A549 (cell line): ENCODE data around the gene TEPSIN.
"Not testable (repeated sequence)": the region's sequence is repeated elsewhere in the genome, so short reads cannot be mapped to it uniquely, and the experiment has no call there.

Experiments
- CHD2 ChIP-seq: fragments of 150-350 bp; IDR thresholded peaks from 2 replicates; pipeline ENCODE4 v1.6.1; 2014; ENCODE audit warnings: low read length; ENCODE audit not compliant: partially characterized antibody
- E2F6 ChIP-seq: IDR thresholded peaks from 2 replicates; pipeline ENCODE4 v1.6.1; 2012; ENCODE audit warnings: low read depth, borderline replicate concordance
- REST ChIP-seq: fragments of 200-600 bp; sonication (generic); IDR thresholded peaks from 2 replicates; pipeline ENCODE4 v1.6.1; 2016; ENCODE audit warnings: antibody characterized with exemption, mild to moderate bottlenecking, moderate library complexity
- TP53 ChIP-seq: fragments of 250-450 bp; sonication (Bioruptor Pico); IDR thresholded peaks from 2 replicates; pipeline ENCODE4 v1.5.0; 2021; ENCODE audit warnings: mild to moderate bottlenecking, moderate library complexity
- ZNF302 ChIP-seq: fragments of 250-450 bp; sonication (Bioruptor Pico); IDR thresholded peaks from 2 replicates; pipeline ENCODE4 v1.9.0; 2021; ENCODE audit warnings: inconsistent platforms, mild to moderate bottlenecking, moderate library complexity
- TF ChIP-seq, protein P1 (sequence below): fragments of >200 bp; sonication (Bioruptor Twin); formaldehyde crosslinking; IDR thresholded peaks from 3 replicates; pipeline ENCODE4 v1.5.1; 2016

GRCh38 chr17:81227630-81228029 is 11.2 kb downstream of the TEPSIN start:
- not testable (repeated sequence) for TF ChIP-seq REST; CHD2; TP53 (CRISPR knock-in tag); ZNF302; E2F6
- TF ChIP-seq, protein P1, sequence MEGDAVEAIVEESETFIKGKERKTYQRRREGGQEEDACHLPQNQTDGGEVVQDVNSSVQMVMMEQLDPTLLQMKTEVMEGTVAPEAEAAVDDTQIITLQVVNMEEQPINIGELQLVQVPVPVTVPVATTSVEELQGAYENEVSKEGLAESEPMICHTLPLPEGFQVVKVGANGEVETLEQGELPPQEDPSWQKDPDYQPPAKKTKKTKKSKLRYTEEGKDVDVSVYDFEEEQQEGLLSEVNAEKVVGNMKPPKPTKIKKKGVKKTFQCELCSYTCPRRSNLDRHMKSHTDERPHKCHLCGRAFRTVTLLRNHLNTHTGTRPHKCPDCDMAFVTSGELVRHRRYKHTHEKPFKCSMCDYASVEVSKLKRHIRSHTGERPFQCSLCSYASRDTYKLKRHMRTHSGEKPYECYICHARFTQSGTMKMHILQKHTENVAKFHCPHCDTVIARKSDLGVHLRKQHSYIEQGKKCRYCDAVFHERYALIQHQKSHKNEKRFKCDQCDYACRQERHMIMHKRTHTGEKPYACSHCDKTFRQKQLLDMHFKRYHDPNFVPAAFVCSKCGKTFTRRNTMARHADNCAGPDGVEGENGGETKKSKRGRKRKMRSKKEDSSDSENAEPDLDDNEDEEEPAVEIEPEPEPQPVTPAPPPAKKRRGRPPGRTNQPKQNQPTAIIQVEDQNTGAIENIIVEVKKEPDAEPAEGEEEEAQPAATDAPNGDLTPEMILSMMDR, result not testable (repeated sequence)
